Measurements from ENCODE around the gene NBEA.

NBEA gene

DNA sequence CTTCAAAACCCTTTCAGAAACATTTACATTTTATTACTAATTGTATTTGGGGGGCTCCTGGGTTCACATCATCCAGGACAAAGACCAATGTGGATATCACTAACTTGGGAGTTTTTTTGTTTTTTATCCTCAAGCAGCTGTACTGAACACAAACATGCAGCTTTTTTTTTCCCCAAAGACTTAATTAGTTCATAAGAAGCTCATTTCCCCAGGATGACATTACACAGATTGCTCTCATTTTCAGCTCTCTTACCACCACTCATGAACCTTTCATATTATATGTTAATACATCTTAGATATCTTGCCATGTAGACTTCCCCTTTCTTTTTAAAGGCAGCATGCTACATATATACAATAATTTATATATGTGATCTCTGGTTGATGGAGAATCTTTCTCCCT is 653.1 kb downstream of the NBEA start:
- DNase-seq (ENCODE audit: low spot score), result no peak

DNA sequence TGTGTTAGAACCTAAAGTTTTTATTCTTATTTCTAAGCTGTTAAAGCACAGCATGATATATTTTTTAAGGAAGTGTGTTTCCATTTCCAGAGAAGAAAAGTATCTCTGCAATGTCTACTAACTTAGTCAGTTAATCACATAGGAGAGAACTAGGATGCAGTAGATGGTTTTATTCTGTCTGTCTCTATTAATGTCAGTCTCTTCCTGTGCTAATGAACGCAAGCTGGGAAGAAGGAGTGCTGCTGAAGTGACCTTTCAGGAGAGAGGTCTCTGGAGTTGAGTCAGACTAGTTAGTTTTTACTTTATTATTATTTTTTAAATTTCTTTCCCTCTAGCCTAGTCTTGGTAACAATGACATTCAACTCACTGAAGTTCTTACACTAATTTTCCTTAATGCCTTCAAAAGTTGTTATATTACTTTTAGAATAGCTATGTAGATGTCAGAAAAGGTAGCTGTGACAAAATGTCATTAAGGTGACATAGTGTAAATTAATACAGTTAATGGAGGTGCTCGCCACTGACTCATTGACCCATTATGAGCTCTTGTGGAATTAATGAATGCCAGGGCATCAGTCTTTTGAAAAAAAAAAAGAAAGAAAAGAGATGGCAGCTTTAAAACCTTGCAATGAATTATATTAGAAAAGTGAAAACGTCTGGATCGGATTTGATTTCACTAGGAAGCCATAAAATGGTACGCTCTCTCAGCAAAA is 654.4 kb downstream of the NBEA start:
- DNase-seq (ENCODE audit: low spot score), result no peak

DNA sequence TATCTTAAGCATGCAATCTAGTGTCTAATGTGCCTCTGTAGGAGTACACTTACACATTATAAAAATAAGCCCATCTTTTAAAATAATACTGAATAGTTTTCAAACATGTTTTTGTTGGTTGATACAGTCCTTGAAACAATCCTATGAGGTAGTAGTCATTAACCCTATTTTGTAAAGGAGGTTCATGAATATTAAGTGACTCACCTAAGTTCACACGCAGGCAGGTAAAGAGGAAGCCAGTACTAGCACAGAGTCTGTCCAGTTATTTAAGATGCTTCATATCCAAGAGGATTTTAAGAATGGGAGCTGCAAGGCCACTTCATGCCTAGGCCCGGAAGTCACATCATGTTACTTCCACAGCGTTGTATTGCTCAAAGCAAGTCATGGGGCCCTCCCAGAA is 655.4 kb downstream of the NBEA start:
- no peak for DNase-seq (ENCODE audit: low spot score)

DNA sequence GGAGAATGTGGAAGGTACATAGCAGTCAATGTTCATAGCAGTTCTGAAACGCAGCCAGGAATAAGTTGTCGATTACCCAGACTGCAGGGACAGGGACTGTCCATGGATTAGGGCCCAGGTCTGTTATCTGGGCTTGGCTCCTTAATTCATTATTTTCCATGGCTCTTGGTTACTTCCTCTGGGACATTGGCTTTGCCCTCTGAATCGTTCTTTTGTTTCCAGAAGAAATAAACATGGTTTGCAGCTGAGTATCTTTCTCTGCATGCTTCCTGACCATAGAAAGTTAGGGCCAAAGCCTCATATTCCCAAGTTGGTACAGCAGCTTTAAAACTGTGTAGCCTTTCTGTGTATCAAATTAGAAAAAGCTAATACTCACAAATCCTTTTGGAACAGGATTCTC is 656.2 kb downstream of the NBEA start:
- DNase-seq (ENCODE audit: low spot score), result no peak

DNA sequence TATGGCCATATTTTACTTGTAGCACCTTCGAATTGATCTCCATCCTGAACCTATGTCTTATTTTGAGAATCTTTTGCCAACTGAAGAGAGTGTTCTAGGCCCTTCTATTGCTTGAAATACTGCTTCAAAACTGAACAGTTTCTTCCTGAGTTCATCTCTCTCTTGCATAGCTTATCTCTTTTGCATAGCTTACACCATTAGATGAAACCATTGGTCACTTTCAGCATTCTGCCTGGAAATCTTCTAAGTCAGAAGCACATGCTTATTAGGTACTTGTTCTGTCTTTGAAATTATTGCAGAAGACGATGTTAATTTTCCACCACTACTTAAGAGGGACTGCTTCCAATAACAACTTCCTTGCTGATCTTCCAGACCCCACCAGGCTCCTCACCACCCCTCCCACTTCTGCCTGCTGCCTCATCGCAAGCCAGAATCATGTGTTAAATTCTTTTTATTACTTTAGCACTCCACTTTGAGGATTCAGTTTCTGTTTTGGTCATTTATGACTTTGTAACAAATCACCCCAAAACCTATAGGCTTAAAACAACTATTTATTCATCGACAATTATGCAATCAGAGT is 656.8 kb downstream of the NBEA start:
- DNase-seq (ENCODE audit: low spot score), result no peak

DNA sequence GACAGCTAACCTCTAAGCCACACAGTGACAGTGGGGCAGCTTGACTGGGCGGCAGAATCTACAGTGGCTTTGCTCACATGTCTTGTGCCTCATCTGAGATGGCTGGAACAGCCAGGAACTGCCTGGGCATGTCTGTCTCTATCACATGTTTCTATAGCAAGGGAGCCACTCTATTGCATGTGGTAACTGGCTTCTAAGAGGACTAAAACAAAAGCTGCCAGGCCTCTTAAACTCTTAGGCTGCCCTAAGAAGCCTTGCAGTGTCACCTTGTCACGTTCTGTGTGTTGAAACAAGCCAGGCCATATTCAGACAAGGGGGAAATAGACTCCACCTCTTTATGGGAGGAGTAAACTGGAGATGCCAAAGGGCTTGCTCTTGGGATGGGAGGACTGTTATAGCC is 657.3 kb downstream of the NBEA start:
- DNase-seq (ENCODE audit: low spot score), result no peak

DNA sequence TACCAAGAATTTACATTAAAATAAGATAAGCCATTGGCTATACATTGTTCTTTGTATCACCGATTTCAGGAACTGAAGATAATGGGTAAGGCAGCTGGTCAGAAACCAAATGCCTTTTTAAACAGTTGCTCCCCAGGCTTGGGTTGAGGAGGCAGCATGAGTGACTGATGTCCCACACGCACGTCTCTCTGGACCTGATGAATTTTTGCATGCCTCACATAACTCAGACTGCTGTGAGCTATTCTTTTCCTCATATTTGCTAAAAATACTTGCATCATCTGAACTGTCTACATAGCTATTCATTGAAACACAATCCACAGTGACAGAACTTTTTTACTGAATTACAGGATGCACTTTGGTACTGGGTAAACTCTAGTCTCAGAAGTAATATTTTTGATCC is 658.1 kb downstream of the NBEA start:
- no peak for DNase-seq (ENCODE audit: low spot score)

DNA sequence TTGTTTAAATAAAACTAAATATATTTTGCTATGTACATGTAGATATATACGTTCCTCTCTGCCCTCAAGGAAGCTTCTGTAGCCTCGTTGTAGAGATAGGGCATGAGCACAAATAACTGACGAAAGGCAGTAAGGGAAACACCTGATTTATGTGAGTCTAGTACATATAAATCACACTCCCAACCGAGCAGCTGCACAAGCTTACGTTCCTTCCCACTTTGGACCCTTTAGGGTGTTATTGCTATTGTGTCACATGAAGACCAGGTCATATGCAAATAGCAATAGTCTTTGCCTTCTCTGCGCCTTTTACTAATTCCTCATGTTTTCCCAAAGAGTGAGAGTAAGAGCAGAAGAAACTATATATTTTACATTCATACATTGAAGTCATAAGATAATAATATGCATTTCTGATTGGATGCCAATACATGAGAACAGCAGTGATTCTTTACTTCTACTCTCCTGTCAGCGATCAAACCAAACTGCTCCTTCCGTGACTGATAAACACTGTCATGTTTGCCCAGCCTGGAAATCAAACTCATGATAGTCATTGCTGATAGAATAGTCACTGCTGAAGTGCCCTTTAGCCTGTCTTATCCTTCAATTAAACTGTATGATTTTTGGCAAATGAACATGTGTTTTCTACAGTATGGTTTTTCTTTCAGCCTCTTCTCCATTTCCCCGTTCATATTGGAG is 661.7 kb downstream of the NBEA start:
- no peak for DNase-seq (ENCODE audit: low spot score)

DNA sequence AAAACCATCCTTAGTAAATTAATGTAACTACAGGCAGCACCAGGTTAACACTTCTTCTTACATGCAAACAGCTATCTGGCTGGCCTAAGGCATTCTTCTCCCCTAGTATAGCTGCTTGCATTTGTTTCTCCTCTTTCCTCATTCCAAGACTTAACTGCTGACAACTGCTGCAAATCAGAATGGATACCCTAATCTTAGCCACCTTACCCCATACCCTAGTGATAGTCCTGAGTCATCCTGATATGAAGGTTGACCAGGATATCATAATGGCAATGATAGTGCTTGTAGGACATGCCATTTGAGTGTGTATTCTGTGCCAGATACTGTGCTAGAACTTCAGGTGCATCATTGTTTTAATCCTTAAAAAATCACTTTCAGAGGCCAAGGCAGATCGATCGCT is 672.6 kb downstream of the NBEA start:
- DNase-seq (ENCODE audit: low spot score), result no peak

DNA sequence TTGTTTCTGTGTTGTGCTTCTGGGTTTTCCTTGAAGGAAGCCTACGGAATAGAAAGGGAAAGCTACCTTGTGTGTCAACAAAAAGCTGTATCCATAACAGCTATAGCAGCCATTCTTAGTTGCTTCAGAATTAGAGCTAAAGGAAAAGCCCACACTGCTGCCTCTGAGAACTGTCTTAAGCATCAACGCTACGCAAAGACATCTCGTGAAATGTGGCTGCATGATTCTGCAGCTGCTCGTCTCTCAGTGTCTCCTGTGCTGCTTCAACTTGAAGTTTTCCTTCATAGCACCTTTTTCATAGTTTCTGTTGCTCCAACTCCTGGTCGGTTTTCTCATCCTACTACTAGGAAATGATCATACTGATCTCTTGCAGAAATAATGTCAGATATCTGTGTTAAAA is 675.4 kb downstream of the NBEA start:
- DNase-seq (ENCODE audit: low spot score), result no peak

DNA sequence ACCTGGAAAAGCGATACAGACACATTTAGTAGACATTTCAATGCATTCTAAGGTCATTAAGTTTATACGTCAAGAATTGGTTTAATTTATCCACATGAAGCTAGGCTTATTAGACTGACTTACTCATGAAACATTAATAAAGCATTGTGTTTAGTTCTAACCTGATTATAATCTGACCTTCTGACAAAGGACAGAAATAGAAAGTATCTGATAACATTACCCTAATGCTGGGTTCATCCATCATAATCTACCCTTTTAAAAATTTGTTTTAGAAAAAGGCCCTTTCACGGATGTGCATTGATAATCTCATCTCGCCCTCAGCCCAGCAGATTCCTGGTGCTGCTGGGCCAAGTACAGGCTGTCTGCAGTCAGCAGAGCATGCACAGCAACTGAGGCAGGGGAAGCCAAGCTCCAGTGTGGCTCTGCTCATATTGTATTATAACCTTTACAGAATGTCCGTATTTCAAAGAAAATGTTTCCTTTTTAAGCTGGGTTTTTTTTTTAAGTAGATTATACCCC is 676.6 kb downstream of the NBEA start:
- DNase-seq (ENCODE audit: low spot score), result no peak

DNA sequence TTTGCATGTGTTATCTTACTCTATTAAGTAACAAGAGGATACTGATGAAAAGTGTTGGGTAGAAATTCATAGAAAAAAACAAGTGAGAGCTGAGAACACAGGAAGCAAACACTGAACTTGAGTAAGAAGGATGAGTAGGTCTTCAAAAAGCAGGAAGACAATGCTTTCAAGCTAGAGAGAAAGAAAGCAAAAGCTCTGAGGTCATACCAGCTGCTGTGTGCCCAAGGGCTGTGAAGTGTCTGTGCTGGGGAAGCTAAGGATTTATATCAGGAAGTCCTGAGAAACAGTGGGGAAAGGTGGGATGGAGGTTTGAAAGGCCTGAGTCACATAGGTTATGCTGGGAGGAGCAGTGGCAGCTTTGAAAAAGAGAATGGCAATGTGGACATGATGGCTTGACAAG is 679.9 kb downstream of the NBEA start:
- no peak for DNase-seq (ENCODE audit: low spot score)

DNA sequence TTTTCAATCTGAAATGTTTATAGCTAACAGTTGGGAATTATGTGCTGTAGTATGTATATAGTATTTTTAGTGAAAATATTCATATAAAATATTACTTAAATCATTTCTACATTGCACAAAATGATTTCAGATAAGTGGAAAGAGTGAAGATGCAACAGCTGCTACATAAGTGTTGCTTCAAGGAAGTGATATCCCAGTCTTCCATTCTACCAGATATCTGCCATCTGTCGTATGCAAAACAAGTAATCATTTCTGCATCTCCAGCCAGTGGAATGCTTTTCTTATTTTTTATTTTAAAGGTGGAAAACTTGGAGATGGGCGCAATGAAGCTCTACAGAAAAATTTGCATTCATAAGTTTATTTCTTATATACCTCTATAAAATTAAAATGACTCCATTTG is 687.0 kb downstream of the NBEA start:
- DNase-seq (ENCODE audit: low spot score), result no peak

DNA sequence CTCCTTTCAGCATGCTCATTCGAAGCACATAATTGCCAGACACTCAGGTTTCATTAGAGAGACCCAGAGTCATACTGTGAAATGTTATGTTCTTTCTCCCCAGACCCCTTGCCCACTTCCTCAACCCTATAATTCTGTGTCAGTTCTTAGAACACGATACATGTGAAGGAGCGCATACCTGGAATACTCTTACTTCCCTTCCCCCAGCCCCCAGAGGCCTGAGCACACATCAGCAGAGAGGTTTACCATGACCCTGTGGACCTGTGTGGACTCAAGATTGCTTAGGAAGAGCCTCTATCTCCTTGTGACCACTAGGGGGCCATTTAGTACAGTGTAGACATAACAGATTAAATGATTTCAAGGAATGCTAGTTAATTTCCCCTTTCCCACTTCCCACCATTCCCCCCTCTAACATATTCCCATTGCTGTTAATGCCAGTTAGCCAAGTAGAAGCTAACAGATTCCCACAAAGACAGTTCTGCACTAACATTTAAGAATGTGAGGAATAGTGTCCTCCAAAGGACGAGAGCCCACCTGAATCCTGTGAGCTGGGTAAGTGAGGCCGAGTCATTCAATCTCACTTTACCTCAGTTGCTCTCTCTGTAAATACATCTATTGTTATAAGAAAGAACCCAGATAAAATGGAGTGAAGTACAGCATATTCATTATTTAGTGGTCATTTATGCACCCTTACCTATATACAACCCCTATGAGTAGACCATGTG is 688.6 kb downstream of the NBEA start:
- DNase-seq (ENCODE audit: low spot score), result no peak

DNA sequence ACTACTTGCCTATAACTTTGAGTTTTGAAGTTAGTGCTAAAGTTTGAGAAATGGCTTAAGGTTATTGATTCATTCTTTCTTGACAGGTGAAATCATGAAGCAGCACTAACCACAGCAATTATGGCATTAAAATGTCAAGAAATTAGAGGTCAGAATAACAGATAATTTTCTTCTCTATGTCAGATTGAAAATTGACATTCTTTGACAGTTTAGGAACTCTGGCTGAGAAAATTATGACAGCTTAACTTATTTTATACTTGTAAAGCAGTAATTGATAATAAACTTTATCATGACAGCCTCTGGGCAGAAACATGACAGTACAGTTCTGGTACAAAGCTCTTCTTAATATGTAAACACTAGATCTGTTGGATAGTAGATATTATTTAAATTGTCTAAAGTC is 689.6 kb downstream of the NBEA start:
- DNase-seq (ENCODE audit: low spot score), result no peak

DNA sequence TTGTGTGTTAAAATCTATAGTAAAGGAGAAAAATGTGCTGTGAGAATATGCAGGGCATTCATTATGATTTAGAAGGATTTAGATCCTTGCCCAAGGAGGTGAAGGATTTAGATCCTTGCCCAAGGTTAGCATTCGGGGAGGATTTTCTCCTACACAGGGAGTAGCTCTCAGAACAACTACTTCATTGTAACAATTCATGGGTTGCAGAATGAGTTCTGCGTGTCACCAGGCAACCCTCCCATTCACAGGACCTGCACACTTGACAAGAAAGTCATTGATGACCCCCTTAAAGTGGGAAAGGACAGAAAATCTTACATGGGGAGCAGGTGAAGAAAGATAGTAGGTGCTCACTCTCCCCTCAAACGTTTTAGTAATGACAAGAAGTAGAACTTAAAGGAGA is 701.6 kb downstream of the NBEA start:
- no peak for DNase-seq (ENCODE audit: low spot score)

DNA sequence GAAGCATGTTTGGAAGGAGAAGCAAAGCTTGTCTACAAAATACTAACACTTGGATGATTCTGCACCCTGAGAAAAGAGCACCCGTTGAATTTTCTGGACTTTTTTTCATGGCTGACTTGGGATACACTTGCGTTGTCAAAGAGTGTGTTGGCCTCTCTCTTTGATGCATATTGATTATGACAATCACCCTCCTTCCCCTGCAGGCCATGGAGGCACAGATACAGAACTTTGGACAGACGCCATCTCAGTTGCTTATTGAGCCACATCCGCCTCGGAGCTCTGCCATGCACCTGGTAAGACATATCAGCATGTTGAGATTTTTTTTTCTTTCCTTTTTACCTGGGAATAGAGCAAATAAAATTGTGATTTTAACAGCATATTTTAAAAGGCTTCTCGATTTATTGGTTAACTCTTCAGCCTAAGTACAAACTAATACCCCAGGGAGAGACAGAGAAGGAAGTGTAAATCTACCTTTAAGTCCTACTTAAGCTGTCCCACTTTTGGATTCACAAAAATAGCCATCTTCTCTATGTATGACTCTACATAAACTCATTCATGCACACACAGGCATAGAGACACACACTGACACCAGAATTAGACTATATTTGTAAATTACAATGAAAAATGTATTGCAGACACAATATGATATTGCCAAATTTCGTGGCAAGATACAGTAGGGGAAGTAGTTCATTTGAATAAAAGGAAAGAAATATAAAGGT is 704.1 kb downstream of the NBEA start:
- DNase-seq (ENCODE audit: low spot score), result no peak

DNA sequence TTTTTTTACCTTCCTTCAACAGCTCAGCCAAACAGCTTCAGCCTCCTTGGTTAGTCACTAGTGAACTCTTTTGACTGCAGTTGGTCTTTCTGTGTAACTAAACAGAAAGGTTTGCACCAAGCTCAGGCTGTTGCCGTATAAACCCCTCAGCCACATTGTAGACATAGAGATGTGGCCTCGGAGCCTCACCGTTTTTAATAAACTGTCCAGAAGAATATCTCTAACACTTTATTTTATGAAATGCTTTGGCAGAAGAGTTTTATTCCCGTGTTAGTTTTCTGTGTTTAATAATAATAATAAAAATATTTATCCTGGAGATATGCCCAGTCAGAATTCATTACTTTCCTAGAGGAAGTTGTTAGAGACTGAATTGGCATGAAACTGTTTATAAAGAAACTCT is 706.1 kb downstream of the NBEA start:
- no peak for DNase-seq (ENCODE audit: low spot score)

DNA sequence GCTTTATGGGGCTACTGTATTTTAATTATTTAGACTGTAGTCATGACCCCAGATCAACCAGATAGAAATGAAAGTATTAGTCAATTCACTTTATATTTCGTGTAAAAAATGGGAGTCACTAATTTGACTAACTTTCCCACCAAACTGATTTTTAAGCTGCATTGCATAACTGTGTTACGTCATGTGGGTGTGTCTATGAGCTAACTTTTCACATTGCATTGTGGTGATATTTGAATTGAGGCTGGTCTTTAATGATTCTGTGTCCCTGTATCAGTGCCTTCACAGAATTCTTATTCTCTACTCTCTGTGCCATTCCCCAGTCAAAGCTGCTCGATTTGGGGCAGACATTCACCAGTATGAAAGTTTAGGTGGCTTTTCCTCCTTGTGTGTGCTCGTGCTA is 707.1 kb downstream of the NBEA start:
- DNase-seq (ENCODE audit: low spot score), result no peak

DNA sequence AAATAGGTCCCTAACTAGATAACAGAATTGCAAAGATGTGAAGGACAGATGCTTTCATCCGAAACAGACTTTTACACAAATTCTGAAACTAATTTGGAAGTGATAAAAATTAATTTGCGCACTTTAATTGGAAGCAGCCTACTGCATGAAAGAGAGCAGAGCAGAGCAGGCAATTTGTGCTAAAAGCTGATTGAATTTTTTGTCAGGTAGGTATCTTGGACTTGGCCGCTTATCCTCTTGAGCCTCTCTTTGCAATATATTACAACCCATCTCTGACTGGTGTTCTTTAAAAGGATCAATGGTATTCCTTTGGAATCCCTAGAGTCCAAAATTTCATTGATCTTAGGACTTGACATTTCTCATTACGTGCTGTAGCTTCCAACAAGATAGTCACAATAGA is 717.7 kb downstream of the NBEA start:
- no peak for DNase-seq (ENCODE audit: low spot score)

DNA sequence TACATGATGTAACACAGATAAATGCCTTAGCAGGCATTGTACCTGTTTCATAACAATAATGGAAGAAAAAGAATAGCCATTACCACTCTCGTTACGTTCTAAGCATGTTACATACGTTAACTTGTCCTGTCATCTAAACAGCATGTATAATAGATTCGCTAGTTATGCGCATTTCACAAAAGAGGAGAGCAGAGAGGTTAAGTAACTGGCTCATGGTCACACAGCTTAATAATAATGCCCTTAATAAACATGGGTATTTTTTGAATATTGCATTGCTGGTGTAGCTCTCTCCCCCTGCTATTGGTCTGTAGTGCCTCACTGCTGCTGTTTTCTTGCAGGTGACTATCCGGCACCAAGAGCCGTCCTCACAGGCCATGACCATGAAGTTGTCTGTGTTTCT is 722.7 kb downstream of the NBEA start:
- no peak for DNase-seq (ENCODE audit: low spot score)

DNA sequence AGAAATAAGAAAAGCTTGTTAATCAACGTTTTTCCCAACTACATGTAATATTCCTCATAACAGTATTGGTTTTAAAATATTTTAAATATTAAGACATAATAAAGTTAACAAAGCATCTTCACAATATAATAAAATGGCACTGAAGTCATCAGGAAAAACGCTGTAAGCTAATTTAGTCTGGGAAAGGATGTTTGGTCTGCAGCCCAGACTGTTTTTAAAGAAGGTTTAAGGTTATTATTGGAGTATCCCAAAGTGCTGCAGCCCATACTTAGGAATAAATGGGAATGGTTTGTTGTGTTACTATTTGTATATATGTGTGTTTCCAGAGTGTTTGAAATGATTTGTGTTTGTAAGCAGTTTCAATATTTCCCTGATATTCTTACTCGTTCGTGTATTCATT is 727.3 kb downstream of the NBEA start:
- no peak for DNase-seq (ENCODE audit: low spot score)
